Measurements from ENCODE around the gene GPC6.

The GPC6 gene

DNA sequence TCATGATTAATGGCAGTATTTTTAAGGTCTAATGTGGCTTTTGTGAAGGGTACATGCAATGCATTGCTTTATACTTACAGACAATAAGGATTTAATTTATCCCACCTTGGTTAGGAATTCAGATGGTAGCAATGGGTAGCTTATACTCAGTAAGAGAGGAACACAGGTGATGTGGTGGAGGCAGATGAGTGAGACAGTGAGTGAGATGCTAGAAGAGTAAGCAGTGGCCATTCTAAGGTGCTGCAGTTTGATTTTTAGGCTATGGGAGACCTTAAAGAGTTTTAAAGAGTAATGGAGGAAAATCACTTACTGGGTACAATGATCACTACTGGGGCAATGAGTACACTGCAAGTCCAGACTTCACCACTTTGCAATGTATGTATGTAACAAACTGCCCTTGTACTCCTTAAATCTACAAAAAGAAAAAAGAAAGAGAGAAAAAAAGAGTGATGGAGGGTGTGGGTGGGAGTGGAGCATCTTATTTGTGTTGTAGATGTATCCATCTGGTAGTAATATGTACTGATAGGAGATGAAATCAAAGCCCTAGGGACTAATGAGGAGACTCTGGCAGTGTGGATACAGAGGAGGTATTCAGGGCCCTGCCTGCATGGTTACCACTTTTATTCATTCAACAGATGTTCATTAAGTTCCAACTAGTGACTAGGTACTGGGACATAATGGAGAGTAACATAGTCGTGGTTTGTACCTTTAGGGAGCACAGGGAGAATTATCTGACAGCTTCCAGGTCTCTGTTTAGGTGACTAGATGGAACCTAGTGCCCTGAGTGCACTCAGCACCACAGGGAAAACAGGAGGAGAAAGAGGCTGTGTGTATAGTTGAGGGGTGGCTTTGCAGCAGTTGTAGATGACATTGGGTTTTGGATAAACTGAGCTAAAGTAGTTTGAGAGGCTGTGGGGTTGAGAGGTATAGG is 99.0 kb downstream of the GPC6 start:
- no peak for DNase-seq

DNA sequence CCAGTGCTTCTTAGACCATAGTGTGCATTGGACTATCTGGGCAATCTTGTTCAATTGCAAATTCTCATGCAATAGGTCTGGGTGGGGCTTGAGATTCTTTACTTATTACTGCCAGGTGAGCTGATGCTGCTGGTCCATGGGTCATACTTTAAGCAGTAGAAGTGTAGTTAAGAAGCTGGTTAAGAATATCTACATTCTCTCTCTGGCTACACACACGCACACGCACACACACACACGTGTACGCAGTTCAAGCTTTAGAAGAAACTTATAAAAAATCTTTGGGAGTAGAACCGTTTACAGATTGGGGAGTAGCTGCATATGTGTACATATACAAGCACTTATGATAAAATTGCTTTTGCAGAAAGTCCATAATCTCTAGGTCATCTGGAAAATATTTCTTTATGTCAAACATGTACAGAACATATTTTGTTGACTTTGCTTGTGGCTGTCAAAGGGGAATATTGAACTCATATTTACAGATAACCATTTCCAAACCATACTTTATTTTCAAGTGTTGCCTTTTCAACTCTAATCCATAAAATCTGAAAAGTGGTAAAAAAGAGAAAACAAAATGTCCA is 99.7 kb downstream of the GPC6 start:
- DNase-seq, result no peak

DNA sequence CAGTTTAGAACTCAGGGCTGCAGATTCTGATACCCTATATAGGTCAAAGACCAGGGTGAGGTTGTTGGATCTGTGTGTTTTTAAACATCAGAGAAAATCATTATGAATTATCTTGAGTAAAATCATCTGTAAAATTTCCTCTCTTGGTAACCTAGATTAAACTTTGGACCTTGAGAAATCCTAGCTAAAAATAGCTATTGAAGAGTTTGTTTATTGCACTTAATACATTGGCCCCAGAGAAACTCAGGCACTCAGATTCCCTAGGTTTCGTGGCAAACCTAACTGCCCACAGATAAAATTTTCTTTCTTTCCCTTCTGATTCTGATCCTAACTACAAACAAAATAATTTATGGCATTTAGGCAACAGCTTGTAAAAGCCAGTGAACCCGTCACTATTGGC is 102.3 kb downstream of the GPC6 start:
- no peak for DNase-seq

DNA sequence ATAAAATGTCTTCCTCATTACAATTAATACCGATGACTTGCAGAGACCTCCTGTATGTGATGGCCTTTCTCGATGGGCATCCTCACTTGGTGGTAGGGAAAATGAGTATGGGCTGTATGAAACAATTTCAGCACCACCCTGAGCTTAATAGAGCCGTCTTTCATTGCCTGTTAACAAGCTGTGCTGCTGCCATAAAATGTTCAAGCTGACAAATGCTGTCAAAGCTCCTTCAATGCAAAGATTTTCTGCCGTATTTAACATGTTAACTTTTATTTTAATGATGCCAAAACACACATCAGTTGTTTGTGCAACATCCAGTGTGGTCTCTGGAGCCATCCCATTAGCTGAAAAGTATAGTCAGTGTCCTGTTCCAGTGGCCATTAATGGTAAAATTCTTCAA is 110.1 kb downstream of the GPC6 start:
- no peak for DNase-seq

DNA sequence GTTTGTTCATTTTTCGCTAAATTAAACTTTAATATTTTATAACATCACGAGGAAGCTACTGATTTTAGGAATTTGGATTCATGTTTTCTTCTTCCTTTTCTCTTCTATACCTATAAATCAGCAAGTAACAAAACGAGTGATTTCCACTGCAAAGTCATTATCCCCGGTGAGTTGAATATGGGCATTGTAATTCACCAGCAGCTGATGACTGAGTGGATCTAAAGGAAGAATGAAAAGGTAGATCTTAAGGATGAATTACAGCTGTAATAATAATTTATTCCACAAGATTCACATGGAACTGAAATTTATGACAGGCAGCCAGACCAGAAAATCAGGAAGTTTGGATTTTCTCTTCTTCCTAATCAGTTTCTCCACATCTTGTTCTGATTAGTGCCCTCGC is 111.4 kb downstream of the GPC6 start:
- no peak for DNase-seq

DNA sequence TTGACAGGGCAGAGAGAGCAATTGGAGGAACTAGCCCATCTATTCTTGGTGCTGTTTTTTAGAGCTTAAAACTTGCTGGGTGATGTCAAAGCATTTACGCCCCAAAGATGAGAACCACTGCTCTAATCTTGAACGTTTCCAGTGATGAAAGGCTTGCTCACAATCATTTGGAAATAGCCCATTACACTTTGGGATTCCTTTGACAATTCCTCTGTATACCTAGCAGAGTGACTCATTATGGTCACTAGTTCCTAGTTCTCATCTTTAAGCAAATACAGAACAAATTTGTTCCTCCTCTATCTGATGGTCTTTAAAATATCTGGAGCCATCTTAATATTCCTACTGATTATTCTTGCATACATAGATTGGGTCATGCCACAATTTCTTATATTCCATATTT is 112.3 kb downstream of the GPC6 start:
- DNase-seq, result no peak

DNA sequence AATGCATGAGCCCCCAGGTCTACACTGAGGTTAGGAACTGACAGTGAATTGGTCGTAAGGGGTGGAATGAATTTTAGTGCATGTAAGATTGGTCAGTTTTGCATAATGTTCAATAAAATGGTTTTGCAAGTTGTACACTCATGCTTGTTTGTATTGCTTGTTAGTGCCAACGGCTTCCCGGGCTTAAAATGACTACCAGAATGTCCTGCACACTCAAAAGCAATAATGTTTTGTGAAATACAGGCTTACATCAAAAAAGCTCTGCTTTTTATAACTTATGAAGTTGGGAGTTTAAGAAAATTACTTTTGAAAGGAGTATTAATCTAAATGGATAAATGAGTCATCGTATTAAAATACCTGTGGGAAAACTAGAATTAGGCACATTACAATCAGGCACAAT is 112.9 kb downstream of the GPC6 start:
- no peak for DNase-seq

DNA sequence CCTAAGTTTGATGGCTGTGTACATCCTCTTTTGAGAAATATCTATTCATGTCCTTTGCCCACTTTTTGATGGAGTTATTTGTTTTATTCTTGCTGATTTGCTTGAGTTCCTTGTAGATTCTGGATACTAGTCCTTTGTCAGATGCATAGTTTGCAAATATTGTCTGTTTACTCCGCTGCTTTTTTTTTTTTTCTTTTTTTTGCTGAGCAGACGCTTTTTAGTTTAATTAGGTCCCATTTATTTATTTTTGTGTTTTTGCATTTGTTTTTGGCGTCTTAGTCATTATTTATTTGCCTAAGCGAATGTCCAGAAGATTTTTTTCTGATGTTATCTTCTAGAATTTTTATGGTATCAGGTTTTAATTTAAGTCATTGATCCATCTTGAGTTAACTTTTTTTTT is 114.9 kb downstream of the GPC6 start:
- DNase-seq, result no peak

DNA sequence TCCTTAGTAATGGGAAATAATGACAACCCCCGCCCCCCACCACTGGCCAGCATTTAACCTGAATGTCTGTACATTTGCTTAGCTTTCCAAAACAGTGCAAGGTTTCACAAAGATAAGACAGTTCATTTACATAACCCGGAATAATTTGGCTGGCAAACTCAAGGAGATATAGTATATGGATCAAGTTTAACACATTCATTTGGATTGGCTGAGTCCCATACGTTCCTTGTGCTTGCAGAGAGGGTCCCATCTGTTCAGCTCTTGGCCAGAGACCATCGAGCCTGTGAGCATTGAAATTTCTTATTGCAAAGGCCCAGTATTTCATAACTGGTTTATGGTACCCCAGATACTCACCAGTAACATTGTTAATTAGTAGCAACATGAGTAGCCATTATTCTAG is 116.5 kb downstream of the GPC6 start:
- no peak for DNase-seq

DNA sequence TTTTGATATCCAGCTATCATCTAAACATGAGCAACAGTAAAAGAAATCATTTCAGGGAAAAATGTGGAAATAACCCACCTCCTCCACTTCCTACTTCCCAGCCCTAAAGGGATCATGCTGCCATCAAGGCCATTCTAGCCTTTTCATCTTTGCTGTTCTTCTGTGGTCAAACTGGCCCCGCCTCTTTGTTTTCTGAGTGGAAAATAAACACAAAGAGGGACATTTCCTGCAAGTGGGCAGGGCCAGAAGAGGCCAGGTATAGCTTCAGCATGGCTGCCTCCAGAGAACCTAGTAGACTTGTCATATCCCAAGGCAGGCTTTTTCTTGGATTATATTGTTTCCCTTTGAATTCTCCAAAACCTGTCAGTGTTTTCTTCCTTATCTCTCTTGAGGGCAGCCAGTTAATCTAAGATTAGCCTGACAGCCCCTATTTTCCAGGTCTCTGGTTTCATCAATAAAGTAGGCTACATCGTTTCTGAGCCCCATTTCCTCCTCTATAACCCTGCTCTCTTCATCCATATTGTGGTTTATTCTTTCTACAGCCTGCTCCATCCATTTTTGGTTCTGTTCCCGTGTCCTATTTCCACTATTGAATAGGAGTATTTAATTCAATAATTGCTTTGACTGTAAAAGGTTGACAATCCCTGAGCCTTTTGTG is 117.6 kb downstream of the GPC6 start:
- no peak for DNase-seq

DNA sequence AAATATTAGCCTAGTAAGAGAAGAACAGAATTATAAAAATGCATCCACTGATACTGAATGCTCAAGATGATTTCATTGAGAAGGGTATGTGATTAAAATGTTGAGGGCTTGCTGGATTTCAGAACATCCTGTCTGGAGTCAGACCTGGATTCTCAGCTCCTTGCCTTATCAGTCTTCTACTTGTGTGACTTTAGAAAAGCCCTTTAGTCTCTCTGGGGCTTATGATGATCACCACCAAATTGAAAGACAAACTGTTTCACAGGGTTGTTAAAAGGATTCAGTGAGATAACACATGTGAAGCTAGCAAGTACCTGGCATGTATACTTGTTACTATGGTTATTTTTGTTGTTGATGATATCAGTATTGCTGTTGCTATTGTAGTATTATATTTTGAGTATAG is 118.4 kb downstream of the GPC6 start:
- DNase-seq, result no peak

DNA sequence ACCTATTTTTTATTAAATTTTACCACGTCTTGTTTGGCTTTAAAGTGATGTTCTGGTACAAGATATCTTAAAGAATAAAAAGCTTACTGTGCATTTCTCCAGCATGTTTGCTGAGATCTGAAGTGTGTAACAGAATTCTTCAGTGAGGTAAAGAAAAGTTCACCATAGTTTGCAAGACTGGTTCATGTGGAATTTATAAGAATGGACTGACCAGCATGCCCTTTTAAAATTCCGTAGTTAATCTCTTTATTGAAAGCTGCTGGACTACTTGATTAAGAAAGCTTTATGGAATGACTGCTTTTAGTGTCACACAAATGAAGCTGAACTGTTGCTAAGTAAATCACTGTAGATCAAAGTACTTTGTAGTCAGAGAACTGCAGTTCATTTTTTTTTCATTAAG is 119.2 kb downstream of the GPC6 start:
- DNase-seq, result no peak

DNA sequence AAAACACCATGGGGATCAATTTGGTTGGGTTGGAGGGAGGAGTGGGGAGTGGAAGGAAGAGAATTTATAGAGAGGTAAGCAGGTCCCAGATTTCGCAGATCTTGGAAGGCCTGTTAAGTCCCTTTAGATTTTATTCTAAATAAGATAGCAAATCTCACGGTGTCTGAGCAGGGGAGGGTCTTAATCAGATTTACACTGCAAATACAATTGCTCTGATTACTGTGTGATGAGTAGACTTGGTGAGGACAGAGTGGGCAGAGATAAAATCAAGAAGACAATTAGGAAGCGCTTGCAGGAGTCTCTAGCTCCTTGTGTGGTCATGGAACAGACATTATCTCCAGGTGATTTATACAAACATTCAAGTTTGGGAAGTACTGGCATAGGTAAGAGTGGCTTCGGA is 126.0 kb downstream of the GPC6 start:
- DNase-seq, result no peak

DNA sequence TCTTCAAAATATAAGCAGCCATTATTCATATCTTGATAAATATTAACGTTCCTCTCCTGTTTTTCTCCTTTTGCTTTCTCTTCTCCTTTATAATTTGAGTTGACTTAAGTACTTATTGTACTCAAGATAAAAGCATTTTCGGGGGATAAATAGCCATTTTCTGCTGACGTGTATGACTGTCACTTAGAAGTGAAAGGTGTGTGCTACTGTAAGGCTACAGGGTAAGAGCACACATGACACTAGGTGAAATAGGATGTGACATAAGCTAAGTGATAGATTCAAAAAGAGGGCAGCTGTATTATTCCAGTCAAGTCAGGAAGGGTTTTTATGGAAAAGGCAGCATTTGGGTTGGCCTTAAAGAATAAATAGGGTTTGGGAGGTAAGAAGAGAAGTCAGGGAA is 128.5 kb downstream of the GPC6 start:
- no peak for DNase-seq

DNA sequence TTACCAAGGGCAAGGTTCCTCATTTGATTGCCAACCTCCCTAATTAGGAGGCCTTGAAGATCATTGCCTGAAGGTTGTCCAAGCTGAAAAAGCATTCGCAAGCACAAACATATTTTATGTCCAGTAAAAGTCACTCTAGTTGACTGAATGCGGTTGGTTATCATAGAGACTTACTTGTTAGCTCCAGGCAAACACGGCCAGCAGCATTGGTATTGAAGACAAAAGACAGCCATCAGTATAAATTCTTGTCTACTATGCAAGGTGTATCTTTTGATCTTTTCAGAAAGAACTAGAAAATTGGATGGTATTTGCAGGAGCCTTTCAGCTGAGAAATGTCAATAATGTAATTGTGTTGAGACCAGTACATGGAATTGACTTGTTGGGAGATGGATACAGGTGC is 129.9 kb downstream of the GPC6 start:
- DNase-seq, result no peak

DNA sequence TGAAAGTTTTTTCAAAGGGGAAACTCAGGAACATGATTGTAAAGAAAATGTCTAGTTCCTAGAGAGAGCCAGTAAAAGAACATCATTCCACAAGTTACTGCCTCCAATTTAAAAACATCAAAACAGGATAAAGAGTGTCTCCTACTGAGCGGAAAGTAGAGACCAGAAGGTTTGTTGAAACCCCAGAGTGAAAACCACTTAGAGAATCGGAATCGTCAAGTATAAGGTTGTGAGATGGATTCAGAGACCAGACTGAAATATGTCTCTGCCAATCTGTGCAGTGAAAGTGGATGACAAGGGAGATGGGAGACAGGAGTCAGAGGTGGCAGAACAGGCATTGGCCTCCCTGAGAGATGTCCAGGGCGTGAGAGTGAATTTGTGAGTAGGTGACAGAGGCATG is 133.4 kb downstream of the GPC6 start:
- DNase-seq, result no peak

DNA sequence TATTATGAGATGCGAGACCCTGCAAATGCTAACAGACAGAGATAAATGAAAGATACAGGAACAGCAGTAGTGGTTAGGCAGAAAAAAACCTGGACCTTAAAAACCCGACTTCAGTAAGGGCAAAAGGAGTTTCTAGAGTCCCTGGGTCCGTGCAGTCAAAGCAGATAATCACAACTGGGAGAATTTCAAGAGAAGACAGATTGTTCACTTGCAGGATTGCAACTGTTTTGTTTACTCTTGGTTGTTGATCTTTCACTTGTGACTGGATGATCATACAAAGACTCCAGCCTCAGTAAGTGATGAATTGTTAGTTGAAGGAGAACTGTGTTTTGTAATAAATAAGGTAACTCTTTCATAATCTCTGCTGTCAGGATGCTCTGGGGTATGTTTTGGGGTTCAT is 135.1 kb downstream of the GPC6 start:
- DNase-seq, result no peak

DNA sequence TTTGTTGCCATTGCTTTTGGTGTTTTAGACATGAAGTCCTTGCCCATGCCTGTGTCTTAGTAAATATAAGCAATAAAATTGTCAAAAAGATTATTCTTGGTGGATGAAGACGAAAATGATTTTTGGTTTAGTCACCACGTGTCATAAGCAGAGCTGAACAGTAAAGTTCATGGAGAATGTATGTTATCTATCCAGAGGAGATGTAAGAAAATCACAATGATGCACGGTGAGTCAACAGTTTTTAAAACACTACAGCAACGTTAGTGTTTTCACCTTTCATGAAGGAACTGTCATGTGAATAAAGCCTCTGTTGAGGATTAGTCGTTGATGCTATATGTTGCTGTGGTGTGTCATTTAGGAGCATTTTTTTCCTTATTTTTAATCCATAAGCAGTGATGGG is 137.6 kb downstream of the GPC6 start:
- no peak for DNase-seq

DNA sequence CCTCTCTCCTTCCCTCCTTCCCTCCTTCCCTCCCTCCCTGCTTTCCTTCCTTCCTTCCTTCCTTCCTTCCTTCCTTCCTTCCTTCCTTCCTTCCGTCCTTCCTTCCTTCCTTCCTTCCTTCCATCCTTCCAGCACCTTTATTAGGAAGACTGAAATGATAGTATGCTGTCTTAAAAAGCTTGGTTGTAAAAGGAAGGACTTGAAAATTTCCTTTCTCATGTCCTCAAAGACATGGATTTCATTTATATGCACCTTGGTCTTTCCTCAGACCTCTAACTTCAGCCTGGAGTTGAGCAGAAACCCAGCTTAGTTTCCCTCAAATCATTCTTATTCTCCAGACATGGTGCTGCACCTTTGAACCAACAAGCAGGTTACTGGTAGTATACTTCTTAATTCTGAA is 141.7 kb downstream of the GPC6 start:
- DNase-seq, result no peak

DNA sequence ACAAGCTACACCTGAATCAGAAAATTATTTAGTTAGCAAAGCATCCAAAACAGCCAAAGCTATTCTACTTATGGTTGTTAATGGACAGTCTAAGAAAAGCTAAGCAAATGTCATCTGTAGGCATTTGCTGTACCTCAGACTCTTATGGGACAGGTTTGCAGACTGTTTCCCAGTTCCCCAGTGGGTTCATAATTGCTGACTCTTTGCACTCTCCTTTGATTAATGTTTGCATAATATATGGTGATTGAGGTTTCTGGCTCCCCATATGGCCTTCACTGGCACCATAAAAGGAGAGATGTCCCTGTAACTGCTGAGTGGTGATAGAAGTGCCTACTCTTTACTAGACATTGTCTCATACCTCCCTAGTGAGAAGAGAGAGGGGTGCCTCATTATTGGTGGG is 142.1 kb downstream of the GPC6 start:
- no peak for DNase-seq

DNA sequence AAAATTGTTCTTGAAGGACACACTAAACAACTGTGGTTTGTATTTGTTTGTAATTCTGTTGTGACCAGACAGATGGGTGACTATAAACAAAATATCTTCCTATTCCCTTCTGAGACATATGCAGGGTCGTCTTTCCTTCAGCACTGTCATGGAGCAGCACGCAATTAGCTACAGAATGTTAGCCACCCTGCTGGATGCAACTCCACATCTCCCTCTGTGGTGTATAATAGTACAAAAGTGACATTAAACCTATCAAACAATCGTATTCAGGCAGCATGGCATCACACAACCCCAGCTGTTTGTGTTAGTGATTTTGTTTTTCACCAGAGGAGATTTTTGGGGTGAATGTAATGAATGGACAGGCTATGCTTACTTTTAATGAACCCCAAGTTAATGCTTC is 146.2 kb downstream of the GPC6 start:
- no peak for DNase-seq

DNA sequence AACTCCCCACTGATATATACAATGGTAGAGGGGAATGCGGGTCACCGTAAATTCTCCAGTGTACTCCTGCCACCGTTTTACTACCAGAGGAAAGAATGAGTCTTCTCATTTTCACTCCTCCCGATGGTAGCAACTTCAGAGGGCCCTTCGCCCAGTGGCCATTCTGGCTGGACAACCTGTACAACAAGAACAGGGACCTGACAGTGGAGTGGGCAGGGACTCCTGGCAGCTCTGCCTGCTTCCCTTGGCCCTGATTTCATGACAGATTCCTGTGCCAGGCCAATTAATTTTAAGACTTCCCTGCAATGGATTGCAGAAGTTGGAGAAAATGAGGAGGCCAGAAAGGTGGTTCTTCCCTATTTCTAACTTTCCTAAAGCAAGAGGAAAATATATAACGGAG is 148.9 kb downstream of the GPC6 start:
- no peak for DNase-seq

DNA sequence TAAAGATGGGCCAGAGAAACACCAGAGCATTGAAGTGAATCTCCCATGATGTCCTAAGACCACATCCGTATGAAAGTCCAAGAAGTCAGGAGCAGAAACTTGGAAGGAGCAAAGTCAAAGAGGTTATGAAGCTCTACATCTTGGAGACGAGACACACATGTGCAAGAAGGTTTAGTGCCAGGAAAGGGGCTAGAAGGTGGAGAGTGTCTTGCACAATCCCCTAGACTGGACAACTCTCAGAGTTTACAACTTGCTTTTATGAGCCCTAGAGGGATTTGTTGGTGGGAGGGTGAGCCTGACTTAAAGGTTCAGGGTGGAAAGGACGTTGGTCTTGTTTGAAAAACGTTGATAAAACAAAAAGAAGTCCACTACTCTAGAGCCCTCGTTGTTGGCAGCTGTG is 150.6 kb downstream of the GPC6 start:
- no peak for DNase-seq

DNA sequence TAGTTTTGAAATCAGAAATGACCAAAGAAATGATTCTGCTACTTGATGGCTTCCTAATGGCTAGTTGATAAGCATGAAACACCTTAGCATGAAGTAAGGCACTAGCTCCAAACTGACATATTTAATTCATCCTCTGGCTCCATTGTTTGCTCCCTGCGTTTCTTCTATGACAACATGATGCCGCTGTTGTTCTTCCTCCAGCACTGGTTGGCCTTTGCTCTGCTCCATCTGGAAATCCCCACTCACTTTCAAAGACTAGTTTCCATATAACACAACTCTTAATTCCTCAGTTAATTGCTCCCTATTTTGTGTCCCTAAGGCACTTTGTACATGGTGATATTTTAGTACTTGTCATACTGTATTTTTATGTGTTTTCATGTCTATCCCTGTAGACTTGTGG is 151.6 kb downstream of the GPC6 start:
- no peak for DNase-seq
